B cell (primary cell): ENCODE measurements around the gene ARHGAP42.

Experiments
- EZH2 ChIP-seq: IDR thresholded peaks from 2 replicates; pipeline ENCODE4 v1.6.1; 2012; ENCODE audit warnings: borderline replicate concordance, low read depth, mild to moderate bottlenecking, moderate library complexity, low read length; ENCODE audit not compliant: insufficient read depth, poor library complexity, severe bottlenecking
- TF ChIP-seq, protein P1 (sequence below): fragments of 200-600 bp; IDR thresholded peaks from one replicate; pipeline ENCODE4 v1.8.0; 2022; ENCODE audit warnings: antibody characterized with exemption, mild to moderate bottlenecking

DNA sequence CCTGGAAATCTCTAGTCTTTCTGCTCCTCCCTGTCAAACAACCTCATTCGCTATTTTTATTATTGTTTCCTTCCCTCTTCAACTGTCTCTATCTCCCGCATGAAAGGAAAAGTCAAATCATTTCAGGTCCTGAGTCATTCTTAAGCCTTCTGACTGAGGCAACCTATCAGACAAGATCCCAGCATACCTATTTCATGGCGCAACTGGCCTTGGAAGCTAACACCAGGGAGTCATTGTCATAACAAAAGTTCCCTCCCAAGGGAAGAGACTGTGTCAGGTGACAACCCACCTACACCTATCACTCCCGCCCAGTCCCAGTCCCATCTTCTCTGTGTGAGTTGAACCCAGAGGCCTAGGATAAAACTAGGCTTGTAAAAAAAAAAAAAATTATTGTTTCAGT, 10.2 kb upstream of the ARHGAP42 start:
- TF ChIP-seq, protein P1, sequence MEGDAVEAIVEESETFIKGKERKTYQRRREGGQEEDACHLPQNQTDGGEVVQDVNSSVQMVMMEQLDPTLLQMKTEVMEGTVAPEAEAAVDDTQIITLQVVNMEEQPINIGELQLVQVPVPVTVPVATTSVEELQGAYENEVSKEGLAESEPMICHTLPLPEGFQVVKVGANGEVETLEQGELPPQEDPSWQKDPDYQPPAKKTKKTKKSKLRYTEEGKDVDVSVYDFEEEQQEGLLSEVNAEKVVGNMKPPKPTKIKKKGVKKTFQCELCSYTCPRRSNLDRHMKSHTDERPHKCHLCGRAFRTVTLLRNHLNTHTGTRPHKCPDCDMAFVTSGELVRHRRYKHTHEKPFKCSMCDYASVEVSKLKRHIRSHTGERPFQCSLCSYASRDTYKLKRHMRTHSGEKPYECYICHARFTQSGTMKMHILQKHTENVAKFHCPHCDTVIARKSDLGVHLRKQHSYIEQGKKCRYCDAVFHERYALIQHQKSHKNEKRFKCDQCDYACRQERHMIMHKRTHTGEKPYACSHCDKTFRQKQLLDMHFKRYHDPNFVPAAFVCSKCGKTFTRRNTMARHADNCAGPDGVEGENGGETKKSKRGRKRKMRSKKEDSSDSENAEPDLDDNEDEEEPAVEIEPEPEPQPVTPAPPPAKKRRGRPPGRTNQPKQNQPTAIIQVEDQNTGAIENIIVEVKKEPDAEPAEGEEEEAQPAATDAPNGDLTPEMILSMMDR = no peak
- TF ChIP-seq EZH2 = no peak
